Thoracic aorta (tissue), 2 donors: ENCODE data around the gene H19. TPM values are rescaled to one million over a fixed set of nuclear protein-coding genes. Genes with fewer than 3 reads are reported as not detected.

ENCODE experiments used
- ATAC-seq: fragments of 150-250 bp; one replicate; pipeline ENCODE4 v1.8.0; 2017; ENCODE audit warnings: low read depth; ENCODE audit not compliant: insufficient number of reproducible peaks, low FRiP score
- DNase-seq: peaks from one replicate; pipeline ENCODE4 v3.0.0-alpha.2; 2020; ENCODE audit warnings: low spot score
- H3K27ac ChIP-seq, 2 donors: fragments of 200-600 bp; sonication (generic); 1 replicate in 1 of 2; 2 replicates in 1 of 2; pipeline ENCODE4 v1.5.1; 2016; ENCODE audit warnings: mild to moderate bottlenecking in 2 of 2, moderate library complexity in 2 of 2
- H3K27me3 ChIP-seq: fragments of 200-600 bp; sonication (generic); replicated peaks from 2 replicates; pipeline ENCODE4 v1.6.0; 2016; ENCODE audit warnings: mild to moderate bottlenecking; ENCODE audit not compliant: insufficient read depth
- H3K36me3 ChIP-seq: fragments of 200-600 bp; sonication (generic); one replicate; pipeline ENCODE4 v1.5.1; 2016
- H3K4me1 ChIP-seq, 2 donors: fragments of 200-600 bp; sonication (generic); 1 replicate in 1 of 2; 2 replicates in 1 of 2; pipeline versions ENCODE4 v1.5.1 to v1.6.0; 2016; ENCODE audit warnings: low read depth in 2 of 2, mild to moderate bottlenecking in 1 of 2; ENCODE audit not compliant: control insufficient read depth in 1 of 2
- H3K4me3 ChIP-seq: fragments of 200-600 bp; sonication (generic); 2 replicates; pipeline ENCODE4 v1.5.1; 2016; ENCODE audit warnings: mild to moderate bottlenecking
- H3K9me3 ChIP-seq: fragments of 200-600 bp; sonication (generic); 2 replicates; pipeline ENCODE4 v1.5.1; 2016
- CTCF ChIP-seq: fragments of 200-600 bp; sonication (generic); IDR thresholded peaks from one replicate; pipeline ENCODE4 v1.5.1; 2019; ENCODE audit warnings: antibody characterized with exemption
- total RNA-seq, 2 donors: library from RNA; depleted of rRNA; stranded (reverse); fragments of >200 nt; gene quantifications; one replicate each; pipeline versions ENCODE4 v1.1.0 to v1.2.3, GENCODE V29; 2016

The H19 gene
- total RNA-seq, 2 donors from 2014 or later = 85.4 to 85.8 TPM

- no peaks in the 10 kb centered on the region for H3K27me3 ChIP-seq
- no peak overlapping the region for H3K27ac ChIP-seq
- H3K36me3 ChIP-seq = no peaks in the 10 kb centered on the region
- no peak overlapping the region for H3K4me3 ChIP-seq
- ATAC-seq (no peak), DNase-seq (no peak)
- no peaks in the 10 kb centered on the region for H3K9me3 ChIP-seq
- H3K4me1 ChIP-seq = no peaks in the 10 kb centered on the region
- no peak for TF ChIP-seq CTCF
Measured at GRCh38 chr11:1994121-1994520, 3.5 kb downstream of the H19 start.

DNA sequence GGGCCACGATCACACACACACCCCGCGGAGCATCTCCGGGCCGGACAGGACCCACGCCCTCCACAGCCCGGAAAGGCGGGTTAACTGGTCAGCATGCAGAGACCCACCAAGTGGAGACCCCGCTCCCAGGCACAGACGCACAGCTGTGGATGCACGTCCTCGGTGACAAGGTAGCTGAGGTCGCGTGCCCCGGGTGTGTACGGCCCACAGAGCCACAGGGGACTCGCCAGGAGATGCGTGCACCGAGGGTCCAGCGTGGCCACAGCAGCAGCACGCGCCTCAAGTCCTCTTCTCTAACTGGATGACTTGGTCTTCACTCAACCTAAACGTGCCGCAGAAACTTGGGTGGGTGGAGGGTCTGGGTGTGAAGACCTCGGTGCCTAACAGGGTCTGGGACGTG is 5.5 kb downstream of the H19 start:
- TF ChIP-seq CTCF = no peak
- H3K4me3 ChIP-seq = no peak overlapping the region
- DNase-seq (no peak), ATAC-seq (no peak)
- H3K4me1 ChIP-seq = no peaks in the 10 kb centered on the region
- H3K9me3 ChIP-seq = no peaks in the 10 kb centered on the region
- H3K36me3 ChIP-seq = no peaks in the 10 kb centered on the region
- H3K27ac ChIP-seq = no peak overlapping the region
- no peaks in the 10 kb centered on the region for H3K27me3 ChIP-seq

DNA sequence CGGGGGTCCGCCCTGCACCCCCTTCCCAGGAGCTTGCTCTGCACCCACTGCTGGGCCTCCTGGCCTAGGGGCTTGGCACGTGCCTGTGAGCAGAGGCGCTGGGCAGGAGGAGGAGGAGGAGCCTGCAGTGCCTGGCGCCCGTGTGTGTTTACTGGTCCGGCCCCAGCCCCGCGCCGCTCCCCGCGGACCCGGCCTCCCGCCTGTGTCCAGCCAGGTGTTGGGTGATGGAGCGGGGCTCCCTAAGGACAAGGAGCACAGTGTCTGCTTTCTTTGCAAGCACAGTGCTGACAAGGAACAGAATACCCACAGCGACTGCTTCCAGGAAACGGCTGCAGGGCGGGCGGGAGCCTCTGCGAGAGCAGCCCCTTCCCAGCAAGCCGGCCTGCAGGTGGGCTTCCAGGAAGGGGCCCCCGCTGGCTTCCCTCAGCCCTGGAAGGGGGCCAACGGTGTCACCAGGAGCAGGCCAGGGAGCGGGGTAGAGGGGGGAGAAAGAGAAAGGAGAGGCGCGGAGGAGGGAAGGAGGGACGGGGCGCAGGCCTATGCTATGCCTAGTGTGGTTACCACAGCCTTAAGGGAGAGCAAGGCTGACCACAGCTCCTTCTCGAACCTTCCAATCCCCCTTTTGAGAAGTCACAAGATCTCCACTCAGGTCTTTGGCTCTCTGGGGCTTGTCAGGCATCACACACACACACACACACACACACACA is 6.6 kb downstream of the H19 start:
- ATAC-seq = no peak

DNA sequence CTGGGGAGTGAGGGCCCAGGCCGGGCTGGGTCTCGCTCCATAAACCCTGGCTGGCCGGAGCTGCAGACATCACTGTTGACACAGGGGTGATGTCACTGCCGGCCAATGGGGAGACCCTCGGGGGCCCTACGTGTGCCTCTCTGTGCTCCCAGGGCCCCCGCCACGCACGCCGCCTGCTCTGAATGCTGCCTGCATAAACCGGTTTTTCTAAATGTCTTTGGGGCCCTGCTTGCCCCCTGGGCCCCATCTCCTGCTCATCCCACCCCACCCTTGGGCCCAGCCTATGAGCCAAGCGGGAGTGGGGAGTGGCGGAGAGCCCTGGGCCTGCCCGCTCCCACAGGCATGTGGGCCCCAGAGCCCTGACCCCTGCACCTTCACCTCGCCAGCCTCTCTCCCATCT is 7.7 kb downstream of the H19 start:
- no peaks in the 10 kb centered on the region for H3K27me3 ChIP-seq
- no peaks in the 10 kb centered on the region for H3K36me3 ChIP-seq
- H3K4me1 ChIP-seq = no peaks in the 10 kb centered on the region
- no peak overlapping the region for H3K4me3 ChIP-seq
- no peak overlapping the region for H3K27ac ChIP-seq
- no peaks in the 10 kb centered on the region for H3K9me3 ChIP-seq
- TF ChIP-seq CTCF = no peak
- no peak for DNase-seq
- ATAC-seq = no peak

More for the DNA sequence above, 6.6 kb downstream of the H19 start:
- H3K27ac ChIP-seq = no peak overlapping the region
- no peak for TF ChIP-seq CTCF
- H3K36me3 ChIP-seq = no peaks in the 10 kb centered on the region
- H3K4me3 ChIP-seq = no peak overlapping the region
- no peaks in the 10 kb centered on the region for H3K9me3 ChIP-seq
- DNase-seq = no peak
- no peaks in the 10 kb centered on the region for H3K4me1 ChIP-seq
- H3K27me3 ChIP-seq = no peaks in the 10 kb centered on the region

DNA sequence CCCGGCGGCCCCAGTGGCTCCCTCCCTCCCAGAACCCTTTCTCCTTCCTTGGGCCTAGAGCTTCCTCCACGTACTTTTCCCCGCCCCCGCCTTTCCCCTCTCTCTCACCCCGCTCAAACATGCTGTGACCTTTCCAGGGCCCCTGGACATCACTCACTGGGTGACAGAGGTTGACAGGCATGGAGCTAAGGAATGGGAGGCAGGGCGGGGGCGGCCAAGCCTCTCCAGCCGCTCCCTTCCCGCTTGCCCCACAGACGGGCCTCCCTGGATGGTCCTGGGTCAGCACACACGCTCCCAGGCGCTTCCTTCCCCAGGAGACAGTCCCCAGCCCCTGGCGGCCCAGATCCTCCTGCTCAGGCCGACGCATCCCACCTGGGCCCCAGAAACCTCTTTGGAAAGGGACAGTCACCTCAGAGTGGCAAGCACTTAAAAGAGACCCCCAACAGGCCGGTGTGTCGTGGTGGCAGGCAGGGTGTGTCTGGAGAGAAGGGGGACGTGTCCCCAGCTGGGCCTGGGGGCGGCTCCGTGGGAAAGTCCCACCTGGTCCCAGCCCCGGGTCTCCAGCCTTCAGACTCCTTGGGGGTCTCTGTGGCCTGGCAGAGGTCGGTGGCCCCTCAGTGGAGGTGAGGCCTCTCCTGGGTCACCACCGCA is 8.8 kb downstream of the H19 start:
- DNase-seq (no peak), ATAC-seq (no peak)
- no peaks in the 10 kb centered on the region for H3K9me3 ChIP-seq
- no peaks in the 10 kb centered on the region for H3K36me3 ChIP-seq
- no peak for TF ChIP-seq CTCF
- H3K4me3 ChIP-seq = no peak overlapping the region
- no peaks in the 10 kb centered on the region for H3K27me3 ChIP-seq
- no peaks in the 10 kb centered on the region for H3K4me1 ChIP-seq
- H3K27ac ChIP-seq = no peak overlapping the region
